Right atrium auricular region (tissue), 2 donors: ENCODE measurements around the gene LTV1. TPM values are rescaled to one million over a fixed set of nuclear protein-coding genes. Genes with fewer than 3 reads are reported as not detected.

Experiments
- DNase-seq: peaks from one replicate; pipeline ENCODE4 v3.0.0-alpha.2; 2019; ENCODE audit warnings: low spot score
- H3K27ac ChIP-seq, 2 donors: fragments of 200-600 bp; sonication (generic); 1 replicate in 1 of 2; 2 replicates in 1 of 2; pipeline ENCODE4 v1.5.1; 2016 to 2019
- H3K27me3 ChIP-seq, 2 donors: fragments of 200-600 bp; sonication (generic); one replicate each; pipeline versions ENCODE4 v1.5.1 to v1.6.0; 2017 to 2019
- H3K36me3 ChIP-seq: fragments of 200-600 bp; sonication (generic); one replicate; pipeline ENCODE4 v1.5.1; 2016
- H3K4me1 ChIP-seq, 2 donors: fragments of 200-600 bp; sonication (generic); one replicate each; pipeline versions ENCODE4 v1.5.1 to v1.6.0; 2017 to 2019
- H3K4me3 ChIP-seq, 2 donors: fragments of 200-600 bp; sonication (generic); 1 replicate in 1 of 2; 2 replicates in 1 of 2; pipeline ENCODE4 v1.5.1; 2017 to 2019; ENCODE audit warnings: mild to moderate bottlenecking in 1 of 2, moderate library complexity in 1 of 2
- H3K9me3 ChIP-seq, 2 donors: fragments of 200-600 bp; sonication (generic); one replicate each; pipeline ENCODE4 v1.5.1; 2019
- total RNA-seq, 2 donors: library from RNA; depleted of rRNA; stranded (reverse); fragments of >200 nt; gene quantifications; one replicate each; pipeline ENCODE4 v1.1.0, GENCODE V29; 2016
- TF ChIP-seq, protein P1 (sequence below), 2 donors: fragments of 200-600 bp; sonication (generic); IDR thresholded peaks; one replicate each; pipeline ENCODE4 v1.5.1; 2019; ENCODE audit warnings: antibody characterized with exemption in 2 of 2

Gene LTV1
- total RNA-seq, 2 donors from 2014 or later = 8.4 to 9.1 TPM

DNA sequence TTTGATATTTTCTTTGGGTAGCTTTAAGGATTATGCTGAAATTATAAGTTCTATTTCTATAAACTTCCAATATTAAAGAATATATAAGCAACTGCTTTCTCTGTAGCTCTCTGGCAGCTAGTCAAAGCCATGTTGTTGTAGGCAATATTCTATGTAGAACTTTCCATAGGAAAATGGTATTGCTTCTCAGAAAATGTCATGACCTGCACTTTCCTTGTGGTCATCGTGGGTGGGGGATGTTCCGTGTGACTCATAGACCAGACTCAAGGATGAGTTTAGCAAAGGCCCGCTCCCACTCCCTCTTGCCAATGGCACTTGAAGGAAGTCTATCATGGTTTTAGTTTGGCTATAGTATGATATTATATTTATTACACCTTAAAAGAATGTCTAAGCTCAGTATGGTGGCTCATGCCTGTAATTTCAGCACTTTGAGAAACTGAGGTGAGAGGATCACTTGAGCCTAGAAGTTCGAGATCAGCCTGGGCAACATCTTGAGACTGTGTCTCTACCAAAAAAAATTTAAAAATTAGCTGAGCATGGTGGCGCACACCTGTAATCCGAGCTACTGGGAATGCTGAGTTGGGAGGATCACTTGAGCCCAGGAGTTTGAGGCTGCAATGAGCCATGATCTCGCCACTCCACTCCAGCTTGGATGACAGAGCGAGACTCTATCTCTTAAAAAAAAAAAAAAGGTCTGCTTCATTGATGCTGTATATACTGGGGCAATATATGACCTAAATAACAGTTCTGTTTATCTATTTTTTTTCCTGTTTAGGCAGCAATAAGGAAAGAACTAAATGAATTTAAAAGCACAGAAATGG, 36.6 kb upstream of the LTV1 start:
- H3K27ac ChIP-seq = no peak overlapping the region
- peaks cover 0 to 12% of the 10 kb centered on the region in 2 donors for H3K4me1 ChIP-seq
- peak; percentile 68 for DNase-seq
- no peaks in the 10 kb centered on the region for H3K9me3 ChIP-seq
- peaks cover 22% of the 10 kb centered on the region for H3K36me3 ChIP-seq
- TF ChIP-seq, protein P1, sequence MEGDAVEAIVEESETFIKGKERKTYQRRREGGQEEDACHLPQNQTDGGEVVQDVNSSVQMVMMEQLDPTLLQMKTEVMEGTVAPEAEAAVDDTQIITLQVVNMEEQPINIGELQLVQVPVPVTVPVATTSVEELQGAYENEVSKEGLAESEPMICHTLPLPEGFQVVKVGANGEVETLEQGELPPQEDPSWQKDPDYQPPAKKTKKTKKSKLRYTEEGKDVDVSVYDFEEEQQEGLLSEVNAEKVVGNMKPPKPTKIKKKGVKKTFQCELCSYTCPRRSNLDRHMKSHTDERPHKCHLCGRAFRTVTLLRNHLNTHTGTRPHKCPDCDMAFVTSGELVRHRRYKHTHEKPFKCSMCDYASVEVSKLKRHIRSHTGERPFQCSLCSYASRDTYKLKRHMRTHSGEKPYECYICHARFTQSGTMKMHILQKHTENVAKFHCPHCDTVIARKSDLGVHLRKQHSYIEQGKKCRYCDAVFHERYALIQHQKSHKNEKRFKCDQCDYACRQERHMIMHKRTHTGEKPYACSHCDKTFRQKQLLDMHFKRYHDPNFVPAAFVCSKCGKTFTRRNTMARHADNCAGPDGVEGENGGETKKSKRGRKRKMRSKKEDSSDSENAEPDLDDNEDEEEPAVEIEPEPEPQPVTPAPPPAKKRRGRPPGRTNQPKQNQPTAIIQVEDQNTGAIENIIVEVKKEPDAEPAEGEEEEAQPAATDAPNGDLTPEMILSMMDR (IDR thresholded peaks at IDR 0.05) = no peak
- no peak overlapping the region for H3K4me3 ChIP-seq
- H3K27me3 ChIP-seq = no peaks in the 10 kb centered on the region

DNA sequence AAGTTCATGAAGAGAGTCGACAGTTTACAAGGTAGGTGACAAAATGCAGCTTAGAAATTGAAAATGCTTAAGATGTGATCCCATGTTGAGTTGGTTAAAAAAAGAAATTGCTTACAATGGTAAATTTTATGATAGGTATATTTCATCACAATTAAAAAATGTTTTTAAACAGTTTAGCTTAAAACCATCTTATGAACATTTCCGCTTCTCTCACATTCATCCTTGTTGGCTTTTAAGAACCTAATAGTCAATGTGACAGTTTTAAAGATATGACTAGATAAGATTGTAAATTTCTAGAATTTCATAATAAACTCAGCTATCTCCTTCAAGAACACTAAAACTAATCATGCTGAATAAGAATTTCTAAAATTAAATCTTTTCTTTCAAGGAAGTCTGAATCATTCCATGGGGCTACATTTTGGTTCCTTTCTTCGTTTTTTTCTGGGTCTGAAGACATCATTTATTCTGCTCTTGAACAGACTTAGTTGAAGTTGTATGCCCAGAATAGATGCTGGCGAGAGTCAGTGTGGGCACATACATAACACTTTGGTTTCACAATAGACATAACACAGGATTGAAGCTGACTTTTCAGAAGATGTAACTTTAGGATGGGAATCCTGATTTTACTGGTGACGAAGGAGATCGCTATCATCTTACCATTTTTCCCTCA, 35.9 kb upstream of the LTV1 start:
- no peak overlapping the region for H3K27ac ChIP-seq
- peaks cover 16% of the 10 kb centered on the region for H3K36me3 ChIP-seq
- no peak for DNase-seq
- peaks cover 0 to 12% of the 10 kb centered on the region in 2 donors for H3K4me1 ChIP-seq
- TF ChIP-seq, protein P1 (IDR thresholded peaks at IDR 0.05) = no peak
- no peaks in the 10 kb centered on the region for H3K9me3 ChIP-seq
- no peak overlapping the region for H3K4me3 ChIP-seq
- no peaks in the 10 kb centered on the region for H3K27me3 ChIP-seq

DNA sequence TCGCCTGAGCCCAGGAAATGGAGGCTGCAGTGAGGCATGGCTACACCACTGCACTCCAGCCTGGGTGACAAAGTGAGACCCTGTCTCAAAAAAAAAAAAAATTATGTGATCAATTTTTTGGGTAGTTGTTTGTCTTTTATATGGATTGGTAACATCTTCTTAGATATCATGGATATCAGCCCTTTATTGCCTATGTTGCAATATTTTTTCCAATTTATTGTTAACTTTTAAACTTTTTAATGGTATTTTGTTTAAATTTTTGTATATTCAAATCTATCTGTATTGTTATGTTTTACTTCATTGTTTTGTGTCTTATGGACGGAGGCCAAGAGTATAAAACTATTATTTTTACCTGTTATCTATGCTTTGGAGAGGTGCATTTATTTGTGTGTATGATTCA, 32.4 kb upstream of the LTV1 start:
- TF ChIP-seq, protein P1 (IDR thresholded peaks at IDR 0.05) = no peak
- Histone ChIP-seq H3K36me3 (peaks cover 16% of the 10 kb centered on the region), H3K27me3 (no peaks in the 10 kb centered on the region), H3K27ac (no peak overlapping the region), H3K4me3 (no peak overlapping the region), H3K9me3 (no peaks in the 10 kb centered on the region), H3K4me1 (peaks cover 0 to 7% of the 10 kb centered on the region in 2 donors)
- no peak for DNase-seq

DNA sequence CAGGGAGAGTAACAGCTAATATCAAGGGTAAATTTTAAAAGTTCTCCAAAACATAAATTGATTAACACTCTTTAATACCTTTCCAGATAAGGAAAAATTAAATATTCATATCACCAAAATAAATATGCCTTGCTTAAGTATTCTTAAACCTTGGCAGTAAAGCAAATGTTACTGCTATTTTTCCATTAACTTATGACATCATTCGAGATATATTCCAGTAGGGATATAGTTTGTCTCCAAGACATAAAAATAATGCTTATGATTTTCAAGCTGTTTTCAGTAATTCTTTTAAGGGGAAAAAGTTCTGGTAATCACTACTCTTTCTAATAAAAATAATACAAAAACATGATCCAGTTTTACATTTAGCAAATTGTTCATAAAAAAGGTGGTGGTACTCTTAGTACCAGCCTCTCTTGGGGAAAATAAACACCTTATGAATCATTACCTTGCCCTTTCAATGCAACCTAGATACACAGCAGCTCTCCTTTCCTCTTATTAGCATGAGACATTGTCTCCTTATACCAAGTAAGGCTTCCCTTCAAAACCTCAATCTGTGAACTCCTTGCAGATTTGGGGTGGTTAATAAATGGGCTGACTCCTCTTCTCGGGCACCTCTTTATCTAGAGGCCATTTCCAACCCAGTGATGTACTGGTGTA, 31.5 kb upstream of the LTV1 start:
- Histone ChIP-seq H3K27ac (no peak overlapping the region), H3K36me3 (peaks cover 16% of the 10 kb centered on the region)

DNA sequence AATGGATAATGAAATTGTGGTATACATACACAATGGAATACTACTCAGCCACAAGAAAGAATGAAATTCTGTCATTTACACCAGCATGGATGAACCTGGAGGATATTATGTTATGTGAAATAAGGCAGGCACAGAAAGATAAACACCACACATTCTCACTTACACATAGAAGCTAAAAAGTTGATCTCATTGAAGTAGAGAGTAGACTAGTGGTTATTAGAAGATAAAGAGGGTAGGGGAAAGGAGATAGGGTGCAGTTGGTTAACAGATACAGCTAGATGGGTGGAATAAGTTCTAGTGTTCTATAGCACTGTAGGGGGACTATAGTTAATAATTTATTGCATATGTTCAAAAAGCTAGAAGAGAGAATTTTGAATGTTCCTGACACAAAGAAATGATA, 25.5 kb upstream of the LTV1 start:
- no peak for DNase-seq
- no peak overlapping the region for H3K4me3 ChIP-seq
- no peaks in the 10 kb centered on the region for H3K9me3 ChIP-seq
- TF ChIP-seq, protein P1 (IDR thresholded peaks at IDR 0.05) = no peak
- peaks cover 4% of the 10 kb centered on the region for H3K36me3 ChIP-seq
- no peaks in the 10 kb centered on the region for H3K27me3 ChIP-seq
- no peak overlapping the region for H3K27ac ChIP-seq
- H3K4me1 ChIP-seq = peaks cover 0 to 4% of the 10 kb centered on the region in 2 donors

More for the DNA sequence above, 31.5 kb upstream of the LTV1 start:
- H3K9me3 ChIP-seq = no peaks in the 10 kb centered on the region
- H3K4me3 ChIP-seq = no peak overlapping the region
- H3K27me3 ChIP-seq = no peaks in the 10 kb centered on the region
- no peaks in the 10 kb centered on the region for H3K4me1 ChIP-seq
- TF ChIP-seq, protein P1 (IDR thresholded peaks at IDR 0.05) = no peak
- DNase-seq = no peak
